Stimulated activated CD4-positive, alpha-beta T cell treated with anti-CD3 and anti-CD28 coated beads, Interleukin-2, amount 100 ng/mL, for 48 hours (primary cell): ENCODE data around the gene NRXN3.

Source experiments
- DNase-seq, 2 donors: peaks; one replicate each; pipeline ENCODE4 v3.0.0-alpha.2; 2020

The NRXN3 gene

DNA sequence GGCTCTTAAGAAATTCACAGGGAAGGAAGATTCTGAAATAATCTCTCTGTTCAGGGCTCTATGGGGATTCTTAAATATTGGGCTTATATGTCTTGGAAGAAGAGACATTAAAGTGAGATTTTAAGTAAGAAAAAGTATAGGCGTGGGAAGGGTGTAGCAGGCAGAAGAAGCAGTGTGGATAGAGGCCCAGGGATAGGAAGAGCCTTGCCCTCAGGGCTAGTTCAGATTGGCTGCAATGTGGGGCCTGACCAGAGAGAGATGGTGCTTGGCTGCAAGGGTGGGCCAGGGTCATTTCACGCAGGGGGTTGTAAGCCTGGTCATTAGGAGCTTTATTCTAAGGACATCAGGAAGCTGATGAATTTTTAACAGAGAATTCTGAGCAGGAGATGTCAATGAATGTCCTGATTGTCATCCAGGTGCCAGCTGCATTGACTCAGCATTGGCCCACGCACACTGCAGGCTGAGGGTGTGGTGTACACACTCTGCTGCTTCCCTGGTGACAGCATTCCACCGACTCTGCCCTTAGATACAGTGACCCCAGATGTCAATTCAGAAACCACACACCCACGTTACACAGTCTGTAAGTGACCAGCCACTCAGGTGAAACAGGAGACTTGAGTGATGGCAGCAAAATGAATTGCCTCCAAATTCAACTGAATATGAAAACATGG is 582.5 kb downstream of the NRXN3 start:
- no peak for DNase-seq

DNA sequence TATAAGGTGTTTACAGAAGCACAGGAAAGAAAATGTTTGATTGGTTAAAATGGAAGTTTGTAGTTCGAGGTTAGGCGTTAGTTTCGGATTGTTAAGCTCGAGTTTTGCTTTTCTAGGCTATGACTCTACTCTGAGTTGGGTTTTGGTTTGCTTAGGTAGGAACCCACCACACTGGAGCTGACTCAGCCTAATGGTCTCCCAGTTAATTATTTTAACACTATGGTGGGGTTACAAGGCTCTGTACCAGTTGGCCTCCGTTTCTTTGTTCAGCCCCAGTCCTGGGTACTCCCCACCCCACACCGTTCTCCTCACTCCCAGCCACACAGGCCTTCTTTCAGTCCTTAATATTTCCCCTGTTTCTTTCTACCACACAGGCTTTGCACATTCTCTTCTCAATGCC is 583.9 kb downstream of the NRXN3 start:
- DNase-seq, result no peak

DNA sequence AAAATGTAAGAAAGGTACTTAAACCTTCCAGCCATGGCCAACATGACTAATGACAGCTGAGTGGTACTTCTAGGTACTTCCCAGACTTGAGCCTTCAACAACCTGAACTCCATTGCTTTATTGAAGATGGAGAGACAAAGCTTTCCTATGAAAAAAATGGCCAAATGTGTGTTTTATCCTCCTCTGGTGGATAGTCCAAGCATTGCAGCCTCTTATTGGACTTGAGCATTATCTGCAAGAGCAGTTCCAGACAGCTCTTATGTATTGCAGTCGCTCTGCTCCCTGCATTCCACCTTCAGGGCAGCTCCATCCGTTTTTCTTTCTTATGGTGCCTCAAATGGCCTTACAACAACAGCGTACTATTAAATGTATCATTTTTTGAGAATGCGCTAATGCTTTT is 588.2 kb downstream of the NRXN3 start:
- DNase-seq, result no peak

DNA sequence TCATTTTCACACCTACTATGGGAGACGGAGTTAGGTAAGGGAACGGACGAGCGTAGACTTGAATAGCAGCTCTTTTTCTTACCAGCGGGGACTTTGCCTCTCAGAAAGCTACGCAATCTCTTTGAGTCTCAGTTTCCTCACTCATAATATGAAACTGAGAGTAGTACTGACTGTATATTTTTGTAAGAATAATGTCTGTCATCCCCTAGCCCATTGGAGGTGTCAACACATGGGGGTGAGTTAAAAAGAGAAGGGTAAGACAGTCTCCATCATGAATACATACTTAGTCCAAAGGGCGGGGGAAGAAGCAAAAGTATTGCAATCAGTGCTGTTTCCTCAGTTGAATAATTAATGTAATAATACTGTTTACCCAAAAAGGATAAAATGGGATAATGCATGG is 592.2 kb downstream of the NRXN3 start:
- no peak for DNase-seq

DNA sequence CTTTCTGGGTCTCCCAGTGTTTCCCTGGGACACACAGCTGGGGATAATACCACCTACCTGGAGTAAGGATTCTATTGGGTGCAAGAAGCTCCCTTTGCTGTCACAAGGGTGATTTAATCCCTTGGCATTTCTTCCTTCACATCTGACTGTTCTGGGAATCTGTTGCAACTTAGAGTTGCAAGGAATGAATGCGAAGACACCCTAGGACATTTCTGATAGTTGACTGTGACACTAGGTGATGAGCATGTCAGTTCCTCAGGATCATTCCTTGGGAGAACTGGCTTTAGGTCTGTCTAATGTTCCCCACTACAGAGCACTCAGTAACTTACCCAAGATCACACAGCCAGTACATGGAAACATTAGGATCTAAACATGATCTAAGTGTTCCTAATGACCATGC is 593.6 kb downstream of the NRXN3 start:
- no peak for DNase-seq

DNA sequence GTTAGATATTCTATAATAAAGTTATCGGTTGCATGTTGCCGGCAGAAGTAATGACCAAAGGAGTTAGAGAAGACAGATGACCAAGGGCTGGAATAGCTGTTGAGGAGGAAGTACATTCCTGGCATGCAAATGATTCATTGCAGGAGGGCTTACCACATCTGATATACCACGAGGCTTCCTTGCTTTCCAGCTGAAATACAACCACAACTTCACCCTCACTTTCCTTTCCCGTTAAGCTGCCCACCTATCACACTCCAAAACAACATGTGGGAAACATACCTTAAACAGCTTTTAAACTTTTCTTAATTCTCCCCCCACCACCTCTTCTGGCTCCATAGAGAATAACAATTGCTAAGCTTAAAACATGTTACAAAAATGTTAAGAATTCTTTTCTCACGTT is 594.1 kb downstream of the NRXN3 start:
- DNase-seq, result no peak

DNA sequence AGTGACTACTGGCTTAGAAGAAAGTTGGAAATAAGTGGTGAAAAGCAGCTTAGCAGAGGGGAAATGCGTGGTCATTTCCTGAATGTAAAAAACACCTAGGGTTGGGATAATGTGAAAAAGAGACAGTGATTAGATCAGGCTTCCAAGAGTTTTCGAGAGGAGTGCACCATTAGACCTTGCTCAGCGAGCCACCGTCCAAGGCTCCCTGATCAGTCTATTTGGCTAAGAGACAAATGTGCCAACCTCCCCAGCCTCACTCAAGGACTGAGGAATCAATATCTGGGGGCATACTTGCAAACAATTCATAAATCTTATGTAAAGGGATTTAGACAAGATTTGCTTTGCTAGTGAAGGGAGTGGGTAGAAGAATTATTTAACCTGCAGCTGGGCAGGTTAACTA is 594.5 kb downstream of the NRXN3 start:
- no peak for DNase-seq

DNA sequence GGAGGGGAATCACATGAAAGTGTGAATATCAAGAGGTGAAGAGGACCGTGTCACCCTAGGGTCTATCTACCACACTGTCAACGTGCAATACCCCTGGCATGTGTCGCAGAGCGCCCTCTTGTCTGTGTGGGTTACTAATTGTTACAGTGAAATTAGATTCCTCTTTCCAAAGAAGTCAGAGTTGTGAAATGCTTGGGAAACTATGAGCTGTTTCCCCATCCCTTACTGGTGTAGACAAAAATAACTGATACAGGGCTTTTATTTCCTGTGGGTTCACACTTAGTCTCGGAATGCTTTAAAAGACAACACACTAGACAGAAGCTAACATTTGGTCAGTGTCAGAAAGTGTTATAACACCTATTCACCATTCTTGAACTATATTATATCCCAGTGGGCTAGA is 597.3 kb downstream of the NRXN3 start:
- no peak for DNase-seq

DNA sequence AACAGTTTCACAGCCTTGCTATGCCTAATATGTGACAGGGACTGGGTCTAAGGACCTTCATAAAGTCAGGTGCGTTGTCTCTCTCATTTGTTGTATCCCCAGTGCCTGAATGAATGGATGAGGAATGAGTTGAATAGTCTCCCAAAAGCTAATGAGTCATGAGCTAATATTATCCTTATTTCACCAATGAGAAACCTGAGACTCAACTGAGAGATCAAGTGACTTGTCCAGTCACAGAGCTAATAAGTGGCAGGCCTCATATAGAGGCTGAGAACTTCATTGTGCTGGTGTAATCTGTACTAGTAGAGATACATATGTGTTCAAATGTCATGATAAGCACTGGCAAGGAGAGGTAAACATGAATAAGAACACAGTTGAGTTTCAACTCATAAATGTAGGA is 612.4 kb downstream of the NRXN3 start:
- DNase-seq, result no peak

DNA sequence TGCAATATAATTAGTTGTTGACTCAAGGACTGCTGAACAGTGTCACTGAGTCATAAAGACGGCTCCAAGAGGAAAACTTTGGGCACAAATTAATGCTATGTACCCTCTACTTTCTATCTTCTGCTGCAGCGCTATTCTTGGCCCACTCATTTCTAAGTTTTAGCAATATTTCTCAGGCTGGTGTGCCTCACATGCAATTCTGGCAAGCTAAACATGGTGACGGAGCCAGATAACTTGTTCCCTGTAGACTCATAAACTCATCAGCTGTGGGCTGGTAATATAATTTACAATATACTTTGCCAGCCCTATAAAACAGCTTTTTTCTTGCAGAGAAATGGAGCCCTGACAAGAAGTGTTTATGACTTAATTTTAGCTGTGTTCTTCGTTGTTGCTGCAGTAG is 615.1 kb downstream of the NRXN3 start:
- no peak for DNase-seq

DNA sequence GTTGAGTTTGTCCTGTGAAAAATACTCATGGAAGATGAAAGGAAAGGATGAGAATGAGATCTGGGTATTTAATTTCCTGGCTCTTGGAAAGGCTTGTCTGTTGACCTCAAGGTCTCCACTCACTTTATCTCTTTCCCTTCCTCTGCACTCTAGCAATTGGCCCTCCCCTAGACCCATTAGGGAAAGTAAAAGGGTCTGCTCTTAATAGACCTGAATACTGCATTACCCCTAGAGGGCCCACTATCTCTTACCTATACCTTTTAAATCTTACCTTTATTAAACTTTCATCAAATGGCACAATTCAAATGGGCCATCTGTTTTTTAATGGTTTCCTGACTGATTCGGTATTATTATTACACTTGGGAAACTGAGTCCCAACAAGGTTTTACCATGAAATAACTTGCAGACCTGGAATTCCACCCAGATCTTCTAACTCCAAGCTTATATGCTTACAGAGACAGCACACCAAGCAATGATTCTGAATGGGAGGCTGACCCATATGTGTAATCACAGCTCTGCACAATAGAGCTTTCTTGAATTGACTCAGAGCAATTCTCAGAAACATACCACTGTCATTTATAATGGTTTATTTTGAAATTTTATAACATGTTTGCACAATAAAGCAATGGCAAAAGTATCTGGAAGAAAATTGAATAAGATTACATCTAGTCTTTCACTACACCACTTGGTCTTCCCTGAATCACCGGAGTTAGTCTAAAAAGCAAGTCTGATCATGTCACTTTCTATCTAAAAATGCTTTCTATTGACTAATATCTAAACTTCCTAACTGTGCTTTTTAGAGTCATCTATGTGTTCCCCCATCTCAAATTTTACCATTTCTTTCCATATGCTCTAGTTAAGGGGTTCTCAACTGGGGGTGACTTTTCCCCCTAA is 618.5 kb downstream of the NRXN3 start:
- no peak for DNase-seq

DNA sequence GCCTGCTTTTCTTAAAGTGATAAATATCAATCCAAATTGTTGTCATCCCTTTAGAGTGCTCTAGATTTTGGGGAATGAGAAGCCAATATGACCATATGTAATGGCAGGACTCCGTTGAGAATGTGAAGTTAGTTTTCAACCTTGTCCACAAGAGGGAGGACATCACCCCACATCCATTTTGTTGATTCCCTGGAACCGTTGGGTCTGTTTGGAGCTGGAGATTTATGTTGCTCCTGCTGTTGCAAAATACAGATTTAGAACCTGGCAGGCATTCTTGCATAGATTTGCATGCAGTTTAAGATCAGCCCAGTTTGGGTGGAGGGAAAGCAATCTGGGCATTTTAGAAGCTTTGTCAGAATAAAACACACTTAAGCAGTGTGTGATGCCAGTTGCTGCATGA is 620.1 kb downstream of the NRXN3 start:
- DNase-seq, result no peak

DNA sequence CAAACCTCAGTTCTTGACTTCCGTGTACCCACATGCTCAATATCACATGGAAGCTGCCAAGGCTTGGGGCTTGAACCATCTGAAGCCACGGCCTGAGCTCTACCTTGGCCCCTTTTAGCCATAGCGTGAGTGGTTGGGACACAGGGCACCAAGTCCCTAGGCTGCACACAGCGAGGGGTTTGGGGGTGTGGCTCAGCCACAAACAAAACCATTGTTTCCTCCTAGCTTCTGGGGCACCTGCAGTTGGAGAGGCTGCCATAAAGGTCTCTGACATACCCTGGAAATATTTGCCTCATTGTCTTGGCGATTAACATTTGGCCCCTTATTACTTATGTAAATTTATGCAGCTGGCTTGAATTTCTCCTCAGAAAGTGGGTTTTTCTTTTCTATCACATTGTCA is 628.6 kb downstream of the NRXN3 start:
- no peak for DNase-seq

DNA sequence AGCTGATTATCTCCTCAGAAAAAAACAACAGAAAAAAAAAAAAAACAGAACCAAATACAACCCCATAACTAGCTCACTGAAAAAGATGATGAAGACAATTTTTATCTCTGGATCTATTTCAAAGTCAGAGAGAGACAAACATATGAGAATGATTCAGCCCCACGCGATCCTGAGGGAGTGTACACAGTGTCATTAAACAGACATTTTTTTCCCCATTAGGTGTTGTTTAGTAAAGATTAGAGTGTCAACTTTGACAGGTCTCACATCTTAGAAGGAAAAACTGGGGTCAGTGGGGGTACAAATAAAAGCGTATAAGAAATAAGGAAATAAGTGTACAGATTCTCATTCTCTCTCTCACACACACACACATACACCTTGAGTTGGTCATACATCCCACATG is 635.4 kb downstream of the NRXN3 start:
- no peak for DNase-seq

DNA sequence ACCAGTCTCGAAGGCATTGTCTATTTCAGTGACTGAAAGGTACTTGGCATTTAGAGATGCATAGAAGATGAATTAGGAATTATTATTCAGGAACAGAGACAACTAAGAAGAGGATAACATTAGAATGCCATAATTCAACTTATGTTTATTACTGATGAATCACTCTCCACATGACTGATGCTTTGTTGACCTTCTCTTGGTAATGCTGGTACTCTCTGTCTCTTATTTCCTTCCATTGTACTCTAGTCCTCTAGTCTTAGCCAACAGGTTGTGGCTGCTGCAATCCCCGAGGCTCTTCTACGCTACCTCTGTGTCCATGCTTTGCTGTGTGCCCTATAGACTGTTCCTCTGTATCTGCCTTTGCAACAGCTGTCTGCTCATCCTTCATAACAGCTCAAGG is 652.9 kb downstream of the NRXN3 start:
- no peak for DNase-seq

DNA sequence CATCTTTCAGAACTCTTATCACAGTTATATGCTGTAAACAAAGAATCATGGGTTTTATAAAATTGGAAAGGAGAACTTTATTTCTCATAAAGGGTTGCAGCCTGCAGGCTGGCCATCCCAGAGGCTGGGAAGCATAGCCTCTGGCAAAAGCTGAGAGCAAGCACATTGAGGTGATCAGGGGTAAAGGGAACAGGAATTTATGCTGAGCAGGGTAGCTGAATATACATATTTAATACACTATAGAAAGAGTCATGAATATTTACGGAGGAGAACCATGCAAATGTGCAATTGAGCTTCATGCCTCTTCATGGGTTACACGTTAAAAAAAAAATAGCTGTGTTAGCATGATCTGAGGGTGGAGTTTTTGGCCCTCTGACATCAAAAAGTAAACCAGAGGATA is 653.3 kb downstream of the NRXN3 start:
- DNase-seq, result no peak

DNA sequence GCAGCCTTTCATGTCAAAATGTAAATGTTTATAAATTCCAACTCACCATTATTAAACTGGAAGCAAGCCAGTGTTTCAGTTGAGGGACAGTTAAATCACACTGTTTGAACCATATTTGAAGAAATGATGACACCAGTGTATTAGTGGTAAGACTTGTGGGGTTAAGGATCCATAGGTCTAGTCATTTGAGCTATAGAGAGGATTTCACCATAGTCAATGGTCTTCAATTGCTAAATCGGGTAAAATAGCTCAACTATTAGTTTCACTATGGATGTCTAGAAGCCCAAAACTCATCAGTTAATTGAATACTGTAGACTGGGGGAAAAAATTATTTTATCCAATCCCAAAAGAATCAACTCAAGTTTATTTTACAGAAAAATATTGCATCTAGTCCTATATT is 659.1 kb downstream of the NRXN3 start:
- no peak for DNase-seq

DNA sequence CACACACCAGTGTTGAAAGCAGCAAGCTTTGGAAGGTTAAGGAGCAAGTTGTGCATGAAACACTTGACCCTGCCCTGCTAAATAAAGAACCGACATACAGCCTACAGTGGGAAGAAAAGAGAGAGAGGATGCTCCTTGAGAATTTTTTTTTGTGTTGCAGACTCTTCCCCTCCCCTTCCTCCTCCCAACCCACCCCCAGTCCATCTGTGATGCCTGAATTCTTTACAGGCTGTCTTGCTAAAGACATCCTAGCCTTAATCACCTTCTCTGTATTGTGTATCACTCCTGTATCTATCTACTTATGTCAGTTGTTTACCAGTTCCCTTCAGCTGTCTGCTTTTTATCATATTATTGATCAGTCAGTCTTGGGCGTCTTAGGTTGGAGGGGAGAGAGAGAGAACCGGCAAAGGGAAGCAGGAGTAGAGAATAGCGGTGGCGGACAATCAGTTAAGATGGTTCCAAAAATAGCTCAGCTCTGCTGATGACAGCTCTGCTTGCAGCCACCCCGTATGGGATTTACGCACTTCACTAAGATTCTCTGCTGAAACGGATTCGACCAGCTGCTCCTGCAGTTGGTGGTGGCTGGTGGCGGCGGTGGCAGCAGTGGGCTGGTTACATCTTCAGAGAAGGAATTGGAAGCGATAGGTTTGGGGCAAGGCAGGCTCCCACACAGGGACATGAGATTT is 664.7 kb downstream of the NRXN3 start:
- DNase-seq, result no peak

DNA sequence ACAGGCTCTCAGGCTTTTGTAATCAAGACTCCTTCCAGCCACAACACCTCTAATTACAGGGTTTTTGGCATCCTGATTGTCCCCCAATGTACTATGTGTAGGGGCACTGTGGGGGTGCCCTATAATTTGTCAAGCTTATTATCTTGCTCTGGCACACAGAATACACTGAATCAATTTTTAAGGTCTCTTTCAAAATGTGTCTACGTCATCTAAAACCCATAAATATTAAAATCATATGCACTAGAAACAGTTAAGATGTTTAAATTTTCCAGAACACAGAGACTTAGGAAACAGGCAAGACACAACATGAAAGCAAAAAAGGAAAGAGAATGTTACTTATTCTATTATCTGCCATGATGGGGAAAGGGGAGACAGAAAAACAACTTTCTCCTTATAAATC is 665.7 kb downstream of the NRXN3 start:
- no peak for DNase-seq

DNA sequence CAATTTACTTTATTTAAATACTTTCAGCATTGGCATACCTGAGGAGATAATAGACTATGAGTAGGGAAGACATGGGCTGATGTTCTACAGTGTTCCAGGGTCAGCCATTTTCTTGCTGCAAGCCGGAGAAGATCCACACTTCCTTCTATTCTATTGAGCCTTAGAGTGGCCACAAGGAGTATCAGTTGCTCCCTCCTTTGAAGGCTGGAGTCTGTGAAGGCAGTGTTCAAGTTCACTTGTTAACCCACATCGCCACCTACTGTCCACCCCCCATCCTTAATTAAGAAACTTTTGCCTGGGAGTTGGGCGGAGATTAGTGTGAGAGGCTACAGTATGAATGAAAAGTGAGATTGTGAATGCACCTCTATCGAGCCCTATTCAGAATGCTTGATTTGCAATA is 666.6 kb downstream of the NRXN3 start:
- DNase-seq, result no peak

DNA sequence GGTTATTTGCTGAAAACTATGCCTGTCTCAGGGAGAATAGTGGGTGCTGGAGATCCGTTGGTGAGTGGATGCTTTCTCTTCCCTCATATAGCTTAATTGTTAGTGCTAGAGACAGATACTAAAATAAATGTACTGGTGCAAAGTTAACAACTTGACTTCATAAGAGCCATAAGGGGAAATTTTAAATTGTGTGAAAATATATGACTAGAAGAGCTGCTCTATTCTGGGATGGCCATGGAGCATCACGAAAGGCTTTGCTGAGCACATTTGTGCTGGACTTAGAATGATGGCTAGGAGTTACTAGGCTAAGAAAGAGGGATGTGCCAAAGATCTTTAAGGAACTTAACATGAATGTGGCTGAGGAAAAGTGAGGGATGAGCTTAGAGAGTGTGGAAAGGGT is 668.8 kb downstream of the NRXN3 start:
- no peak for DNase-seq

DNA sequence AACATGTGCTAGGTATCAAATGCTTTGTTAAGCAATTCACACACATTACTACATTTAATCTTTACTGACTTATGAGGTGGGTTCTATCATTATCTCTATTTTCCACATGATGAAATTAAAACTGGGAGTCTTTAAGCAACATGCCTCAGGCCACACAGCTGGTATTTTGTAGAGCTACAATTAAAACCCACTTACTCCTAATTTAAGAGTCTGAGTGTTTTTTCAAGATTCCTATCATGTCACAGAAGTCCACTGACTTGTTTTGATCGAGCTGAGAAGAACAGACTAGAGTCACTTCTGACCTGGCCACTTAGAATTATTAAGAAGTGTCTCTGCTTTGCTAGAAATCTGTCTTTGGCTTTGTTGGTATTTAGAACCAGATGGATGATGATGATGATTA is 670.7 kb downstream of the NRXN3 start:
- DNase-seq, result no peak

DNA sequence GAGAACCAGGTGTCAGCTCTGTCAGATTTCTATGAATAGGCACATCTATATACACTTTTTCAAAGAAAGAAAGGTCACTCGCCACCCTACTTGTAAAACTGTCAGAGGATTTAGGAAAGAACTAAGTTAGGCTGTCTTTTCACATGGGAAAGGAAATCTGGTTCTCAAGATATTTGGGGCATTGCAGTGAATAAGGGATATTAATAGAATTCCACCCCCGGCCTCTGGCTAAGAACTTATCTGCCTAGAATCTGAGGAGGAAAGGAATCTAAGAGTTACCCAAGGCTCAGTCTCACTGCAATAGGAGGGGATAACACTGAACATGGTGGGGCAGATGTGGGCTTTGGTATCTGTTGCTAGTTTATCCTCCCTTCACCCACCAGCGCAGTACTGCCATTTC is 677.6 kb downstream of the NRXN3 start:
- no peak for DNase-seq

DNA sequence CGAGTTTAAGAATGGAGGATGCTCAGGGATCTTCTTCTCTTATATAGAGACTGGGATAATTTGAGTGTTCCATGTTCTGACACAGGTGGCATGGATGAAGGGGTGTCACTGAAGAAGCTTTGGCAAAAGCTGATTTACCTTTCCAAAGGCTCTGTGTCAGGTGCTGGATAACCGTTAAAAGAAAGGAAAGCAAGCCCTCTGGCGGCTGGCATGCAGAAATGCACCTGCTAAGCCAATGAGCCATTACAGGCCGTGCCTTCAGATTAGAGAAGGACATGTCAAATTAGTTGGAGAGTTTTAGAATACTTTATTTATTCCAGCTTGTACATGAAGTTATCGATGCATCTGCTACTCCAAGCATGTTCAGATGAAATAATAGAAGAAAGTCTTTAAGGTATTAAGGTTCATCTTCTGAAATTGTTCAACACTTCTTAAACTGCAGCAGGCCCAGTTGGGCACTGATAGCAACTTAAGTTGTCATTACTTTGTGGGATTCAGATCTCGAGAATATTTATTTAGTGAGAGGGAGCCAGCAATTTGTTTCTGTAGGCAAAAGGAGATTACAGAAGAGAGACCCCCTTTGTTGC is 678.2 kb downstream of the NRXN3 start:
- peak; percentile 6 to 18 for DNase-seq
